Anterior cingulate cortex (tissue), 58 donors: Measurements from ENCODE around the gene CA5A.

Experiments used
- DNase-seq, 58 donors: peaks; one replicate each; lab custom pipeline; 2025; lab: John Stamatoyannopoulos, UW

Gene CA5A

GRCh38 chr16:87964049-87964659 is 27.8 kb upstream of the CA5A start:
- DNase-seq: no peak

- DNase-seq: no peak
Measured at GRCh38 chr16:87963400-87963799, 27.1 kb upstream of the CA5A start.

- DNase-seq: no peak
Measured at GRCh38 chr16:87961623-87962022, 25.3 kb upstream of the CA5A start.

- no peak for DNase-seq
Measured at GRCh38 chr16:87960852-87961251, 24.5 kb upstream of the CA5A start.

- DNase-seq: no peak
Measured at GRCh38 chr16:87960296-87960695, 24.0 kb upstream of the CA5A start.

GRCh38 chr16:87959391-87959990 is 23.2 kb upstream of the CA5A start:
- no peak for DNase-seq

GRCh38 chr16:87958632-87959031 is 22.3 kb upstream of the CA5A start:
- no peak for DNase-seq

GRCh38 chr16:87957296-87958094 is 21.2 kb upstream of the CA5A start:
- DNase-seq: no peak

GRCh38 chr16:87956365-87957231 is 20.3 kb upstream of the CA5A start:
- peak in 8 of 58 donors; percentile 14 to 48 (median 24) for DNase-seq

- DNase-seq: no peak
Measured at GRCh38 chr16:87956098-87956364, 19.7 kb upstream of the CA5A start.

- no peak for DNase-seq
Measured at GRCh38 chr16:87955302-87956097, 19.2 kb upstream of the CA5A start.

GRCh38 chr16:87954826-87955225 is 18.5 kb upstream of the CA5A start:
- DNase-seq: no peak

GRCh38 chr16:87954361-87954760 is 18.0 kb upstream of the CA5A start:
- peak in 3 of 58 donors; percentile 9 to 12 (median 11) for DNase-seq

- peak in 1 of 58 donors; percentile 19 for DNase-seq
Measured at GRCh38 chr16:87953308-87954215, 17.2 kb upstream of the CA5A start.

- no peak for DNase-seq
Measured at GRCh38 chr16:87952751-87953150, 16.4 kb upstream of the CA5A start.

GRCh38 chr16:87951552-87952538 is 15.5 kb upstream of the CA5A start:
- peak in 3 of 58 donors; percentile 34 to 56 (median 50) for DNase-seq

- DNase-seq: peak; percentile 91 to 99 (median 97)
Measured at GRCh38 chr16:87950765-87951551, 14.6 kb upstream of the CA5A start, which contains the start of gene BANP. BANP (plus strand) TSS chr16:87951434; CDS start chr16:87975116, 23,682 bp downstream.
